Measurements from ENCODE around the gene CFLAR. TPM values are rescaled to one million over a fixed set of nuclear protein-coding genes. Genes with fewer than 3 reads are reported as not detected.

The CFLAR gene
- total and polyA plus RNA-seq, 2 of the 13 experiments (the other 11 are each of a cell fraction or from before 2014, with no cell fraction given): 43.8 to 92.1 TPM

DNA sequence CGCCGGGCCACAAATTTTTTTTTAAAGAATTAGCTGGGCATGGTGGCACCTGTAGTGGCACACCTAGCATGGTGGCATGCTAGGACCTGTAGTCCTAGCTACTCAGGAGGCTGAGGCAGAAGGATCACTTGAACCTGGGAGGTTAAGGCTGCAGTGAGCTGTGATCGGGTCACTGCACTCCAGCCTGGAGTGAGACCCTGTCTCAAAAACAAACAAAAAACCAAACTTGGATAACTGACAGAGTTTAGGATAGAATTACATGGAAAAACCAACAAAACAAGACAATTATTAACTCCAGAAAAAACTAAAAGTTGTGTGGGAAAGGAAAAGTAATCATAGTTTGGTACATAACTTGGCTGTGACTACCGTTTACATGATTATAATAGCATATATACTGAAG lies 1.6 kb upstream of the CFLAR start (continued):
- TF ChIP-seq MEF2D (CRISPR knock-in tag; IDR thresholded peaks at IDR 0.05) (no peak), MIXL1 (CRISPR knock-in tag; IDR thresholded peaks at IDR 0.05) (no peak), ZBTB34 (CRISPR knock-in tag; IDR thresholded peaks at IDR 0.05) (no peak), SAP130 (CRISPR knock-in tag; IDR thresholded peaks at IDR 0.05; ENCODE audit: low read depth) (peak; percentile 33; the same call in 1 of the 2 replicates), ELF1 (CRISPR knock-in tag; IDR thresholded peaks at IDR 0.05) (no peak), ATF7 (IDR thresholded peaks at IDR 0.05) (no peak), ATF7 (CRISPR knock-in tag; IDR thresholded peaks at IDR 0.05) (no peak), ZFP1 (CRISPR knock-in tag; IDR thresholded peaks at IDR 0.05) (no peak), BRCA1 (CRISPR knock-in tag; IDR thresholded peaks at IDR 0.05) (no peak), ZNF816 (CRISPR knock-in tag; IDR thresholded peaks at IDR 0.05; ENCODE audit: borderline replicate concordance) (0 out of 2 replicates have a peak, but pooled peaks have one; percentile 6), DR1 (CRISPR knock-in tag; IDR thresholded peaks at IDR 0.05) (no peak), NFYC (CRISPR knock-in tag; IDR thresholded peaks at IDR 0.05) (no peak), SALL1 (CRISPR knock-in tag; IDR thresholded peaks at IDR 0.05) (peak; percentile 54), AGO1 (IDR thresholded peaks at IDR 0.05; ENCODE audit: low read depth, low read length, poor library complexity, severe bottlenecking) (no peak), DRAP1 (CRISPR knock-in tag; IDR thresholded peaks at IDR 0.05) (peak; percentile 57), ELK4 (CRISPR knock-in tag; IDR thresholded peaks at IDR 0.05; ENCODE audit: borderline replicate concordance) (no peak), ZNF331 (CRISPR knock-in tag; IDR thresholded peaks at IDR 0.05) (peak; percentile 26; the same call in 1 of the 2 replicates), HDAC2 (CRISPR knock-in tag; IDR thresholded peaks at IDR 0.05) (no peak), ATF7-NPFF (CRISPR knock-in tag; IDR thresholded peaks at IDR 0.05; ENCODE audit: low read depth) (no peak), GABPA (IDR thresholded peaks at IDR 0.05; ENCODE audit: low read depth, low read length) (no peak), GABPA (CRISPR knock-in tag; IDR thresholded peaks at IDR 0.05; ENCODE audit: low read depth) (peak; percentile 41; the same call in 1 of the 2 replicates), ELF4 (CRISPR knock-in tag; IDR thresholded peaks at IDR 0.05; ENCODE audit: borderline replicate concordance) (no peak), HOXA9 (CRISPR knock-in tag; IDR thresholded peaks at IDR 0.05; ENCODE audit: borderline replicate concordance) (no peak), ZNF253 (CRISPR knock-in tag; IDR thresholded peaks at IDR 0.05; ENCODE audit: borderline replicate concordance) (no peak), NONO (IDR thresholded peaks at IDR 0.05) (no peak), NONO (CRISPR knock-in tag; conservative IDR thresholded peaks at IDR 0.05) (peak; percentile 59; the same call in 1 of the 2 replicates), ZMYM2 (CRISPR knock-in tag; IDR thresholded peaks at IDR 0.05) (peak; percentile 81), ZNF652 (CRISPR knock-in tag; IDR thresholded peaks at IDR 0.05; ENCODE audit: borderline replicate concordance, low read depth) (no peak), POGZ (CRISPR knock-in tag; IDR thresholded peaks at IDR 0.05) (peak; percentile 56; the same call in 1 of the 2 replicates), ZMYM4 (CRISPR knock-in tag; IDR thresholded peaks at IDR 0.05) (peak; percentile 47; the same call in 1 of the 2 replicates), ZFP36L2 (CRISPR knock-in tag; IDR thresholded peaks at IDR 0.05) (no peak)
- TF ChIP-seq, protein P1, sequence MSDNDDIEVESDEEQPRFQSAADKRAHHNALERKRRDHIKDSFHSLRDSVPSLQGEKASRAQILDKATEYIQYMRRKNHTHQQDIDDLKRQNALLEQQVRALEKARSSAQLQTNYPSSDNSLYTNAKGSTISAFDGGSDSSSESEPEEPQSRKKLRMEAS (IDR thresholded peaks at IDR 0.05): 0 out of 2 replicates have a peak, but pooled peaks have one; percentile 18
